ENCODE results near the gene CCDC91.
A peak's percentile ranks its signal among the peaks of the same experiment; 100 is the strongest.

CCDC91 gene

GRCh38 chr12:28223025-28223554, 32.8 kb downstream of the CCDC91 start:
- in situ Hi-C loops (cut with HindIII; ENCODE audit: low pct_ligation_motif_present, low pct_unique_long_range_greater_than_20kb, low sequenced_read_pairs): no loop called here
- no peak for DNase-seq

- DNase-seq: no peak
- in situ Hi-C loops (cut with HindIII; ENCODE audit: low pct_ligation_motif_present, low pct_unique_long_range_greater_than_20kb, low sequenced_read_pairs): no loop called here
Observed at GRCh38 chr12:28223858-28224257, 33.6 kb downstream of the CCDC91 start.

GRCh38 chr12:28226705-28227104, 36.4 kb downstream of the CCDC91 start:
- in situ Hi-C loops (cut with HindIII; ENCODE audit: low pct_ligation_motif_present, low pct_unique_long_range_greater_than_20kb, low sequenced_read_pairs): no loop called here
- no peak for DNase-seq

- in situ Hi-C loops (cut with HindIII; ENCODE audit: low pct_ligation_motif_present, low pct_unique_long_range_greater_than_20kb, low sequenced_read_pairs): no loop called here
- no peak for DNase-seq
Observed at GRCh38 chr12:28227251-28227650, 37.0 kb downstream of the CCDC91 start.

- DNase-seq: no peak
- in situ Hi-C loops (cut with HindIII; ENCODE audit: low pct_ligation_motif_present, low pct_unique_long_range_greater_than_20kb, low sequenced_read_pairs): no loop called here
Observed at GRCh38 chr12:28231248-28231647, 41.0 kb downstream of the CCDC91 start.

GRCh38 chr12:28232211-28232928, 42.1 kb downstream of the CCDC91 start:
- no peak for DNase-seq
- in situ Hi-C loops (cut with HindIII; ENCODE audit: low pct_ligation_motif_present, low pct_unique_long_range_greater_than_20kb, low sequenced_read_pairs): no loop called here

- DNase-seq: no peak
- in situ Hi-C loops (cut with HindIII; ENCODE audit: low pct_ligation_motif_present, low pct_unique_long_range_greater_than_20kb, low sequenced_read_pairs): no loop called here
Observed at GRCh38 chr12:28234444-28234843, 44.2 kb downstream of the CCDC91 start.

- in situ Hi-C loops (cut with HindIII; ENCODE audit: low pct_ligation_motif_present, low pct_unique_long_range_greater_than_20kb, low sequenced_read_pairs): no loop called here
- DNase-seq: no peak
Observed at GRCh38 chr12:28235015-28235414, 44.8 kb downstream of the CCDC91 start.

GRCh38 chr12:28235985-28236384, 45.7 kb downstream of the CCDC91 start:
- in situ Hi-C loops (cut with HindIII; ENCODE audit: low pct_ligation_motif_present, low pct_unique_long_range_greater_than_20kb, low sequenced_read_pairs): no loop called here
- DNase-seq: no peak

GRCh38 chr12:28237423-28237822, 47.2 kb downstream of the CCDC91 start:
- no peak for DNase-seq
- in situ Hi-C loops (cut with HindIII; ENCODE audit: low pct_ligation_motif_present, low pct_unique_long_range_greater_than_20kb, low sequenced_read_pairs): no loop called here

- in situ Hi-C loops (cut with HindIII; ENCODE audit: low pct_ligation_motif_present, low pct_unique_long_range_greater_than_20kb, low sequenced_read_pairs): no loop called here
- no peak for DNase-seq
Observed at GRCh38 chr12:28239918-28240317, 49.7 kb downstream of the CCDC91 start.

GRCh38 chr12:28240853-28241252, 50.6 kb downstream of the CCDC91 start:
- in situ Hi-C loops (cut with HindIII; ENCODE audit: low pct_ligation_motif_present, low pct_unique_long_range_greater_than_20kb, low sequenced_read_pairs): no loop called here
- no peak for DNase-seq

GRCh38 chr12:28242129-28242495, 51.9 kb downstream of the CCDC91 start:
- no peak for DNase-seq
- in situ Hi-C loops (cut with HindIII; ENCODE audit: low pct_ligation_motif_present, low pct_unique_long_range_greater_than_20kb, low sequenced_read_pairs): no loop called here

- in situ Hi-C loops (cut with HindIII; ENCODE audit: low pct_ligation_motif_present, low pct_unique_long_range_greater_than_20kb, low sequenced_read_pairs): no loop called here
- DNase-seq: no peak
Observed at GRCh38 chr12:28242496-28243309, 52.4 kb downstream of the CCDC91 start.

- no peak for DNase-seq
- in situ Hi-C loops (cut with HindIII; ENCODE audit: low pct_ligation_motif_present, low pct_unique_long_range_greater_than_20kb, low sequenced_read_pairs): no loop called here
Observed at GRCh38 chr12:28243310-28243633, 53.0 kb downstream of the CCDC91 start.

GRCh38 chr12:28247806-28248205, 57.5 kb downstream of the CCDC91 start:
- DNase-seq: no peak
- in situ Hi-C loops (cut with HindIII; ENCODE audit: low pct_ligation_motif_present, low pct_unique_long_range_greater_than_20kb, low sequenced_read_pairs): no loop called here

- no peak for DNase-seq
- in situ Hi-C loops (cut with HindIII; ENCODE audit: low pct_ligation_motif_present, low pct_unique_long_range_greater_than_20kb, low sequenced_read_pairs): no loop called here
Observed at GRCh38 chr12:28248555-28249145, 58.4 kb downstream of the CCDC91 start.

GRCh38 chr12:28253161-28253641, 62.9 kb downstream of the CCDC91 start:
- in situ Hi-C loops (cut with HindIII; ENCODE audit: low pct_ligation_motif_present, low pct_unique_long_range_greater_than_20kb, low sequenced_read_pairs): no loop called here
- DNase-seq: peak; percentile 42

- DNase-seq: no peak
Observed at GRCh38 chr12:28257411-28257810, 67.2 kb downstream of the CCDC91 start.

More at GRCh38 chr12:28257411-28257810, 67.2 kb downstream of the CCDC91 start:
- in situ Hi-C loops (cut with HindIII; ENCODE audit: low pct_ligation_motif_present, low pct_unique_long_range_greater_than_20kb, low sequenced_read_pairs): no loop called here
